COLO829 (cell line): ENCODE results near the gene FAM107B.
A peak's percentile ranks its signal among the peaks of the same experiment; 100 is the strongest.

Experiments used
- DNase-seq: peaks from one replicate; pipeline ENCODE4 v3.0.0; 2012; ENCODE audit warnings: low spot score

The FAM107B gene

GRCh38 chr10:14776546-14776945 is 1.8 kb upstream of the FAM107B start:
- no peak for DNase-seq

- no peak for DNase-seq
Observed at GRCh38 chr10:14775656-14776055, 959 bp upstream of the FAM107B start.

- DNase-seq = no peak
Observed at GRCh38 chr10:14774214-14774580, 500 bp downstream of the FAM107B start.

- no peak for DNase-seq
Observed at GRCh38 chr10:14773551-14774213, 1.0 kb downstream of the FAM107B start.

- DNase-seq = no peak
Observed at GRCh38 chr10:14772399-14772798, 2.3 kb downstream of the FAM107B start.

- DNase-seq = no peak
Observed at GRCh38 chr10:14770927-14771326, 3.8 kb downstream of the FAM107B start.

- no peak for DNase-seq
Observed at GRCh38 chr10:14761372-14761771, 13.3 kb downstream of the FAM107B start.

GRCh38 chr10:14758994-14759664 is 15.6 kb downstream of the FAM107B start:
- DNase-seq = no peak

GRCh38 chr10:14758451-14758850 is 16.2 kb downstream of the FAM107B start:
- DNase-seq = no peak

GRCh38 chr10:14757986-14758385 is 16.7 kb downstream of the FAM107B start:
- DNase-seq = no peak

GRCh38 chr10:14757394-14757793 is 17.3 kb downstream of the FAM107B start:
- DNase-seq = no peak

GRCh38 chr10:14753441-14753840 is 21.3 kb downstream of the FAM107B start:
- no peak for DNase-seq

GRCh38 chr10:14751921-14752320 is 22.8 kb downstream of the FAM107B start:
- no peak for DNase-seq

GRCh38 chr10:14751014-14751896 is 23.4 kb downstream of the FAM107B start:
- DNase-seq = no peak

- peak; percentile 27 for DNase-seq
Observed at GRCh38 chr10:14749070-14749809, 25.5 kb downstream of the FAM107B start.

GRCh38 chr10:14748441-14748840 is 26.3 kb downstream of the FAM107B start:
- DNase-seq = no peak

GRCh38 chr10:14742815-14743214 is 31.9 kb downstream of the FAM107B start:
- peak; percentile 7 for DNase-seq

- no peak for DNase-seq
Observed at GRCh38 chr10:14742382-14742781, 32.3 kb downstream of the FAM107B start.

GRCh38 chr10:14740684-14741247 is 33.9 kb downstream of the FAM107B start:
- no peak for DNase-seq

GRCh38 chr10:14737808-14738545 is 36.7 kb downstream of the FAM107B start:
- no peak for DNase-seq

GRCh38 chr10:14736600-14737081 is 38.1 kb downstream of the FAM107B start:
- DNase-seq = no peak
